HG03066 (cell line): ENCODE data around the gene LSAMP.
A peak's percentile ranks its signal among the peaks of the same experiment; 100 is the strongest.

Source experiments
- ATAC-seq: cut with Tn5 transposase; IDR thresholded peaks from one replicate; pipeline ENCODE4 v1.9.1; 2021; ENCODE audit warnings: low read depth; ENCODE audit not compliant: unreplicated experiment

Gene LSAMP

DNA sequence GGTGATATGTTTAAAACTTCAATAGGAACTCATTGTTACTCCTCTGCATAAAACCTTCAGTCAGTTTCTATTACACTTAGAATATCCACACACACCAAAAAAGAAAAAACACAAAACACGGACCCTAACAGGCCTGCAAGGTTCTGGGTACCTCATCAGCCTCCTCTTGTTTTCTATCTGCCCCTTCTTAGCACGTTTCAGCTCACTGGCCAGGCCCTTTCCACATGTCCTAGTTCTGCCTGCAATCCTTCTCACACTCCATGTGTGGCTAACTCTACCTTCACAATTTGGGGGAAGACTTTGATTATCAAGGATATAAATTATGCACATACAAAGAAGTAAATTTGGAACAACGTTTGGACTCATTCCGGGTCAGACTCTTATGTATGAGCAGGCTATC, 376.3 kb downstream of the LSAMP start:
- ATAC-seq, result no peak

GRCh38 chr3:116067326-116067725, 378.0 kb downstream of the LSAMP start:
- no peak for ATAC-seq

DNA sequence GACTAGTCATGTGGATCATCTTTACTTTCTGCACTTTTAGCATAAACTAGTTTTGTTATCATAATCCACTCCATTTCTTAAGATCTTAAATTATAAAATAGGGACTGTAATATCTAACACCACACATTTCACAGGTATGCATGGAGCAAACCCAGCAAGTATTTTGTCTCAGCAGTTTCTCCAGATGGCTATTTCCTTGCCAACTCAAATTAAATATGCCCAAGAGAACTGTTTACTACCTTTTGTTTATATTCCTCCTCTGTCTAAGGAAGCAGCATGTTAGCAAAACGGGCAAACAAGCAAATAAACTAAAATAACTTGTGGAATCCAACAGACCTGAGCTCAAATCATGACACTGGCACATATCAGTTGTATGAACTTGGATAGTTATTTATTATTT, 379.8 kb downstream of the LSAMP start:
- ATAC-seq, result no peak

DNA sequence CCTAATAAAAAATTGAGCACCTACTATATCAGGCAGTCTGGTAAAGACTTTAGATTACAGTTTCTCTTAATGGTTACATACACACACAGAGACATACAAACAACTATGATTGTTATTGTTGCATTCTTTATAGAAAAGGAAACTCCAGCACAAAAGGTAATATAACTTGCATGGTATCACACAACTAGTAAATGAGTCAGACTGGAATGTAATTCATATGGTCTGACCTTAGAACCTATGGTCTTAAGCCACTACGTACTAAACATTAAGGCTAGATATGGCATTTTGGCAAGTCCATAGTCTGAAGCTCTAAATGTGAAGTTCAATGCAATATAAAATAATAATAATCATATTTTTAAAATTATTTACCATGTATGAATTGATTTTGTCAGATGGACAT, 380.6 kb downstream of the LSAMP start:
- no peak for ATAC-seq

DNA sequence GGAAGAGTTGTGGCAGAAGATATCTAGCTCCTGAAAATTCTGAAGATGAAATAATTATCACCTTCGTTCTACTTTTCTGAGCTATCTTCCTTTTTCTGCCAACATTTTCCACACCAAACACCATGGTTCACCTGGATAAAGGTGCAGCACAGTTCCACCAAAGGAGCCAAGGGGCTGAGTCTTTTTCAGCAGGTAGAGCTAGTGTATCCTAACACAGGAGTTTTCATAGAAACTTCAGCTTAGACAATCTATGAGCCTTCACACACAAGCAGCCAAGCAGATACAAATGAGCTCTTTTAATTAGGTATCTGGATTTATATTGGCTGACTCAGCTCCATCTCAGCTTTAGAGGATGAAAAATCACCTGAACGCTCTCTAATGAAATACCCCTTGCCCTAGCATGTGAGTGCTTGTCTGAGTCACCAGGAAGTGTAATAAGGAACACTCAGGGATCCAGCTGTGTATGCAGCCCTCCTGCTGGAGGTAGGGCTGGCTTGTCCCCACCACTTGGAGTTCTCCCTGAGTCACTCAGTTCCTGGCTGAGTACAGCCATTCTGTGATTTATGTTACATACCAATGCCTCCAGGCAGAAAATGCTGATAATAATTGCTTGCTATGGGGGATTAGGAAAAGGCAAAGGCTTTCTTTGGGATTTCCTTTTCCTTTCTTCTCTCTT, 385.7 kb downstream of the LSAMP start:
- ATAC-seq, result no peak

GRCh38 chr3:116058844-116059243, 386.4 kb downstream of the LSAMP start:
- ATAC-seq, result no peak

- no peak for ATAC-seq
Observed at GRCh38 chr3:116057400-116058006, 387.8 kb downstream of the LSAMP start.

GRCh38 chr3:116056280-116056679, 389.0 kb downstream of the LSAMP start:
- peak; percentile 76 for ATAC-seq

DNA sequence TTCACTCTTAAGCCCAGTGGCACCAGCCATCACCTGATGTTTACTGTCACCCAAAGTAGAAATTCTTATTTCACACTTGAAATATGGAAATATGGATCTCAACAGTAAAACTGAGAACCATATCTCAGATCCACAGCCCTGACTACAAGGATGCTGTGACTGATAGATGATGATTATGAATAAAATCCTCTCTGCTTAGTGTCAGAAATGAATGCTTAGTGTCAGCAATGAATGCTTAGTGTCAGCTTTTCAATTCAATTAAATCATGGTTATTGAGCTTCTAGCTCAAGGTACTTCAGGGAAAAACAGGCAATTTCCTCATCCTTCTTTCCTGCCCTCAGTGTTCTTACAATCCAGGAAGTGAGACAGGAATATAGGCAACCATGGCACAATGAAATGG, 392.3 kb downstream of the LSAMP start:
- no peak for ATAC-seq

DNA sequence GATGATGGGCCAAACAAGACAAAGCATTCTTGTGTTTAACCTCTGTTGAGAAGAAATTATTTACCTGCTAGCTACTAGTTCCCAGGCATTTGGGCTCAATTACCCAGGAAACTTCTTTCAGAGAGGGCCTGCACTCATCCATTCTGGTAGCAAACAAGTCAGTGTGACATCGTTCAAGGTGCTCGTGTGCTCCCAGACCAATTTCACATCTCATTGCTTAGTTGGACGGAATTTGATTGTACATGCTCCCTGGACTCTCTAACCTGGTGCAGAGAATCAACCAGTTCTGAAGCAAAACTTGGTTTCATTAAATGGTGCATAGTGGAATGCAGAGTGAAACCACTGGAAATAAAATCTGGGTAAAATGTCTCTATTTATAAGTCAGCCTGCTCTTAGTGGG, 392.7 kb downstream of the LSAMP start:
- no peak for ATAC-seq

DNA sequence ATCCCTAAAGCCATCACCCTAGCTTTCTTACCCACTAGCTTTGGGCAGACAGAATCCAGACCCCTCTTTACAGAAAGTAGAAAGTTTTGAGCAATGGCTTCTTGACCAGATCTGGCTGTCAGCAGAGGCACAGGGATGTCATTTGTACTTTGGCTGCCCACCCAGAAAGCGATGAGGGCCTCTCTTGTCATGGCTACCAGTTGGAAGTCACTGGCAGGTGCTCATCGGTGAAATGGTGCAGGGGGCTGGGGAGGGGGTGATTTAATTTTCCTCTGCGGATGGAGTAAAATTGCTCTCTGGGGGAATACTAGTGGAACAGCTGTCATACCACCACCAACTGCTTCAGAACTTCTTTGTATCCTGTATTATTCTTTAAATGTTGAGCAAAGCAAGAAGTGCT, 393.7 kb downstream of the LSAMP start:
- ATAC-seq, result no peak

DNA sequence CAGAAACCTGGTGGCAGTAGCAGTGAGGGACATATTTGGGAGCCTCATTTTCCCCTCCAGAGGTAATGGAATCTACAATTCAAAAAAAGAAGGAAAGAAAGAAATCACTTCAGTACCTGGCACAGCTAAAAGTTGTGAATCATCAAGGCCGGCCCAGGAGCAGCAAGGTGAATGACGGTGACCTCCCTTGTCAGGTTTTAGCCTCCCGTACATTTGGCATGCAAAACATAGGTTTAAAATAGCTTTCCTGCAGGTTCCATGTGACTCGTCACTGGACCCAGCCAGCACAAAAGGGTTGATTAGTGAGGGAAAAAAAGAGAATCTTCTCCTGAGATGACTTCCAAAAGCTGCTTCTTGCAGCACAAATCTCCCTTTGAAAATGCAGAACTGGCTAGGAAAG, 394.2 kb downstream of the LSAMP start:
- no peak for ATAC-seq

DNA sequence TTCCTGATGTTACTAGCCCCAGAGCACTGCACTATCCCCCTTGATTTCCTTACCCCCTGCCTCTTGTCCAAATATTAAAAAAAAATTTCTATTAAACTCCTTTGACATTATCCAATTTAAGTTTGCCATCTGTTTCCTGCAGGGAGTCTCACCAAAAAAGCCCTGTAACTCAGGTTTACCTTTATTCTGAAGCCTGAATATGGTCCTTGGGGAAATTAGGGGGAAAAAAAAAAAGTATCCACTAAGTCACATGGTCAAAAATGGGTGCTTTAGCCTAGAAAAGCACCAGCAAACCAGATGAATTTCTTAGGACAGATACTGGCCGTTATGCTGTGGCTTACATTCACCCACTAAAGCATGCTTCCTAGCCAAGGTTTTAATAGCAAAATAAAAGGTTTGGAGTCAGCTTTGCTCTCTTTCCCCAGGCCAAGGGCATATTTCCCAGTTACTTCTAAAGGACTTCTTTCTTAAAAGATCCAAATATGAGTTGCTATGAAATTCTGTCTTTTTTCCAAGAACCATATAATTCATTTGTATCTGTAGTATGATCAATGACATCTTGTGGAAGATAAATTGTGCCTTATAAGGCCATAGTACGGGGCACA, 394.9 kb downstream of the LSAMP start:
- no peak for ATAC-seq

DNA sequence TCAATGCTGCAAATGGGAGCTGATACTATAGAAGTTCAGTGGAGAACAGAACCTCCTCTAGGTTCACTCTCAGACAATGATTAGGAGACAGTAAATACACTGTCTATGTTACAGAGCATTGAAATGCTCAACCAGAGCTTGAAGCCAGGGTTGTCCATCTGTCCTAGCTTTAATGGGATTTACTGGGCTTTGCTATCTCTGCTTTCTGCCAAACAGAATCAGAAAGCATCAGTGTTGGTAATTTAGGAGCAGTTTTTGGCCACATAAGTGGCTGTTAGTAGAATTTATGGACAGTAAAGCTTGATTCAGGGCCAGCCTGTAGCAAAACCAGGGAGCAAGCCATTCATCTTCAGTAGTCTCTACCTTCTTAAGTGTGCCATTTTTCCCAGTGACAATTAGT, 396.3 kb downstream of the LSAMP start:
- ATAC-seq, result no peak

DNA sequence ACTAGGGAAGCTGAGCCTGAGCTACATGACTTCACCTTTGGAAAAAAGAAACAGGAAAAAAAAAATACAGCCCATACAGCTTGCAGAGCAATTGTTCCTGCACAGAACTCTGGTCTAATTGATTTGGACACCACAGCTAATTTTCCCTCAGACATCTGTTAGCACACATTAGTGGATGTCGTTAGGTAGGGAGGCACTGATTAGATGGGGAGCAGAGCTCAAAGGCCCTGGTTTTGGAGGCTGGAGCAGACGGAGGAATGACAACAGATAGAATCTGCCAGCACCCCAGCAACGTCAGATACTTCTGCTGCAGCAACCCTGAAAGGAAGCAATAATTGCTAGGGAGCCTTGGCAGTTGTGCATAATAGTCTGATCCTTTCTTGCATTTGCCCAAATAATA, 398.9 kb downstream of the LSAMP start:
- ATAC-seq, result no peak

DNA sequence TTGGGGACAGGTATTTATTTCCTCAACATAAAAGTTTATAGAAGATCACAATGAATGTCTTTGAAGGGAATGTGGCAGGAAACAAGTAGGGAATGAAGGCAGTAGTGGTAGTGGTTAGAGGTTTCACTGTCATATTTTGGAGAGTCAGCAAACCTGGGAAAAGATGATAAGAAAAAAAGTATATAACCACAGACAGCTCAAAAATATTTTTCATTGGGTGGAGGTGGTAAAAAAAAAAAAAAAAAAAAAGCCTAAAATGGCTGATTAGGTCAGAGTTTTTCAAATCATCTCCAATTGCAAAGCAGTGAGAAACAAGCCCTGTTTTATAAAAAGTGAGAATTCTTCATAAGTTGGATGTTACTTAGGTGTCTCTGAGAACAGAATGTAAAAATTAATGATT, 400.0 kb downstream of the LSAMP start:
- no peak for ATAC-seq

DNA sequence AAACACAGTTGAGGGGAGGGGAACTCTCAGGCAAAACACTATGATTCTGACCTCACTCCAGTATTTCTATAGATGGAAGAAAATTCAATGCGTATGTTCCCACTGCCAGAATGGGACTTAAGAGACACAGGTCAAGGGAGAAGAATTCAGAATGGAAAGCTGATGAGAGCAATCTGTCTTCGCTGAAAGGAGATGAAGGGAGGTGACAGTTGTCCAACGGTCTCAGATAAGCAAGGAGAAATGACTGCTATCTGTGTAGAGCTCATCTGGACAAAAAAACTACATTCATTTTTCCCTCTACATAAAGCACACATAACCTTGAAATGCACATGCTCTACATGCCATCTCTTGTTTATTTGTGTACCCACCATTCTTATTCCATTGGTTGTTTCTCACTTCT, 405.1 kb downstream of the LSAMP start:
- ATAC-seq, result no peak

GRCh38 chr3:116039651-116039985, 405.7 kb downstream of the LSAMP start:
- no peak for ATAC-seq

DNA sequence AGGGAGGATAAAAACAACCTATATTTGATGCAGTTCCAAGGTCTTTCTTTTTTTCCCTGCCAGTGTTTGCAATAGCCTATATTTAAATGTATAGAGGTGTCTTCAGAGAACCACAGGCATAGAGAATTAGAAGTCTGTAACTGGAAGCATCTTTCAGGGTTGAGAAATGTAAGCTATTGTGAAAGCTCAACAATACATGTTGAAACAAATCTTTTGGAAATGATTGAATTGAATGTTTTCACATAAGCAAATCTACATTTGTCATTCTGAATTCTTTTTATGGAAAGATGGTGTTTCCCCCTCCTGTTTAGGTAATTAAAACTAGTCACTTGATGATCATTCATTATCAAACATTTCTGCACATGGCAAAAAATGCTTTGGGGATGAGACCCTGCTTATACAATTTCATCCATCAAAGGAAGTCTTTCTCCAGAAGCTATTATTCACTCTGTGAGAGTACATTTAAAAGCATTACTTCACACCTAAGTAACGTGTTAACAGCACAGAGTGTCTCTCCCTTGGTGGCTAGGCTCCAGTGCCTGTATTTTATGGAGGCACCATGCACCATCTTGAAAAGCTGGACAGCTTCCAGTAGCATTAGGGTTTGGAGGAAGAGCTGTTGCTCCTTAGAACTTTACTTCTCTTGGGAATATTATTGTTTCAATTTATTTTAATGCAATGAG, 406.2 kb downstream of the LSAMP start:
- ATAC-seq, result no peak

GRCh38 chr3:116037954-116038911, 407.1 kb downstream of the LSAMP start:
- ATAC-seq, result peak; percentile 97

GRCh38 chr3:116035429-116035828, 409.9 kb downstream of the LSAMP start:
- ATAC-seq, result no peak
